LNCaP clone FGC (cell line): ENCODE results near the gene EIF3M.

Source experiments
- DNase-seq: peaks from one replicate; pipeline ENCODE4 v3.0.0-alpha.2; 2011; ENCODE audit warnings: low read depth
- H3K4me3 ChIP-seq: 2 replicates; pipeline ENCODE4 v1.5.1; 2011; ENCODE audit warnings: mild to moderate bottlenecking, low read depth, low read length, control low read depth
- CTCF ChIP-seq: IDR thresholded peaks from 2 replicates; pipeline ENCODE4 v1.5.1; 2012; ENCODE audit warnings: mild to moderate bottlenecking; ENCODE audit not compliant: control insufficient read depth, insufficient read depth; ENCODE audit errors: extremely low read depth

EIF3M gene

GRCh38 chr11:32613500-32614151 lies 30.0 kb downstream of the EIF3M start:
- no peak for DNase-seq
- no peak for TF ChIP-seq CTCF
- no peak overlapping the region for H3K4me3 ChIP-seq

- no peak overlapping the region for H3K4me3 ChIP-seq
- DNase-seq, result no peak
- peak; percentile 35; the same call in 1 of the 2 replicates for TF ChIP-seq CTCF
These were observed 31.8 kb downstream of the EIF3M start for GRCh38 chr11:32615422-32615821.

GRCh38 chr11:32616903-32617302 lies 33.3 kb downstream of the EIF3M start:
- no peak for TF ChIP-seq CTCF
- no peak overlapping the region for H3K4me3 ChIP-seq
- DNase-seq, result no peak

- H3K4me3 ChIP-seq, result no peak overlapping the region
- no peak for DNase-seq
- no peak for TF ChIP-seq CTCF
These were observed 47.2 kb downstream of the EIF3M start for GRCh38 chr11:32630844-32631243.

- TF ChIP-seq CTCF, result no peak
- no peak overlapping the region for H3K4me3 ChIP-seq
- no peak for DNase-seq
These were observed 52.2 kb downstream of the EIF3M start for GRCh38 chr11:32635819-32636218.

- no peak overlapping the region for H3K4me3 ChIP-seq
- TF ChIP-seq CTCF, result no peak
- no peak for DNase-seq
These were observed 57.7 kb downstream of the EIF3M start for GRCh38 chr11:32641361-32641760.

GRCh38 chr11:32643526-32643925 lies 59.9 kb downstream of the EIF3M start:
- no peak overlapping the region for H3K4me3 ChIP-seq
- no peak for TF ChIP-seq CTCF
- DNase-seq, result no peak
